C4-2B (cell line): Measurements from ENCODE around the gene SLAIN1.

Experiments
- ZFX ChIP-seq: fragments of 450-650 bp; IDR thresholded peaks from 2 replicates; pipeline ENCODE4 v1.6.1; 2017
- TF ChIP-seq, protein P1 (sequence below): fragments of 450-650 bp; conservative IDR thresholded peaks from 2 replicates; pipeline ENCODE4 v1.5.1; 2017; ENCODE audit warnings: mild to moderate bottlenecking

DNA sequence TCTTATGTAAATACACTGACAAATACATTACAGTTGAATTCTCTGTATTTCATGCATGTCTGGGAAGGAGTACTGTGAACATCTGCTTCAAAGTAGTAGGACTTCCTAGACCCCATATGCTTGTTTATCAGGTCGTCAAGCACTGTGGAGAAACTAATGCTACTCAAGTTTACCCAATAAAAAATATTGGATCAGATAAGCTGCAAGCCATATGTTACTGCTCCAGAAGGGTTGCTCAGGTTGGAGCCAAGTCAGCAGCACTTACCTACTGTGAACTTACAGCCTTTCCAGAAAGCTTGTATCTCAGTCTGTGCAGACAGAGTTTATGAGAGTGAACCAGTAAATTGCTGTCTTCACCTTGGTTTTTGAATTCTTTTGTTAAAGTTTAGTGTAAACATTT, 36.2 kb downstream of the SLAIN1 start:
- TF ChIP-seq, protein P1, sequence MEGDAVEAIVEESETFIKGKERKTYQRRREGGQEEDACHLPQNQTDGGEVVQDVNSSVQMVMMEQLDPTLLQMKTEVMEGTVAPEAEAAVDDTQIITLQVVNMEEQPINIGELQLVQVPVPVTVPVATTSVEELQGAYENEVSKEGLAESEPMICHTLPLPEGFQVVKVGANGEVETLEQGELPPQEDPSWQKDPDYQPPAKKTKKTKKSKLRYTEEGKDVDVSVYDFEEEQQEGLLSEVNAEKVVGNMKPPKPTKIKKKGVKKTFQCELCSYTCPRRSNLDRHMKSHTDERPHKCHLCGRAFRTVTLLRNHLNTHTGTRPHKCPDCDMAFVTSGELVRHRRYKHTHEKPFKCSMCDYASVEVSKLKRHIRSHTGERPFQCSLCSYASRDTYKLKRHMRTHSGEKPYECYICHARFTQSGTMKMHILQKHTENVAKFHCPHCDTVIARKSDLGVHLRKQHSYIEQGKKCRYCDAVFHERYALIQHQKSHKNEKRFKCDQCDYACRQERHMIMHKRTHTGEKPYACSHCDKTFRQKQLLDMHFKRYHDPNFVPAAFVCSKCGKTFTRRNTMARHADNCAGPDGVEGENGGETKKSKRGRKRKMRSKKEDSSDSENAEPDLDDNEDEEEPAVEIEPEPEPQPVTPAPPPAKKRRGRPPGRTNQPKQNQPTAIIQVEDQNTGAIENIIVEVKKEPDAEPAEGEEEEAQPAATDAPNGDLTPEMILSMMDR, result no peak
- TF ChIP-seq ZFX, result no peak
